ENCODE results near the gene TEAD4.
"Not testable (repeated sequence)": the region's sequence is repeated elsewhere in the genome, so short reads cannot be mapped to it uniquely, and the experiment has no call there.

Gene TEAD4

GRCh38 chr12:3048540-3048939 lies 89.3 kb downstream of the TEAD4 start:
- DNase-seq (ENCODE audit: low read depth): no peak

- no peak for DNase-seq (ENCODE audit: low read depth)
These were observed 90.0 kb downstream of the TEAD4 start for GRCh38 chr12:3049176-3049575.

- no peak for DNase-seq (ENCODE audit: low read depth)
These were observed 90.5 kb downstream of the TEAD4 start for GRCh38 chr12:3049611-3050249.

GRCh38 chr12:3054374-3054773 lies 95.2 kb downstream of the TEAD4 start:
- no peak for DNase-seq (ENCODE audit: low read depth)

GRCh38 chr12:3055026-3055703 lies 96.0 kb downstream of the TEAD4 start:
- DNase-seq (ENCODE audit: low read depth): no peak

GRCh38 chr12:3055704-3056467 lies 96.7 kb downstream of the TEAD4 start:
- DNase-seq (ENCODE audit: low read depth): no peak

GRCh38 chr12:3061059-3061458 lies 101.9 kb downstream of the TEAD4 start:
- no peak for DNase-seq (ENCODE audit: low read depth)

GRCh38 chr12:3061501-3062215 lies 102.5 kb downstream of the TEAD4 start:
- no peak for DNase-seq (ENCODE audit: low read depth)

GRCh38 chr12:3065300-3065699 lies 106.1 kb downstream of the TEAD4 start:
- DNase-seq (ENCODE audit: low read depth): no peak

GRCh38 chr12:3065846-3066245 lies 106.6 kb downstream of the TEAD4 start:
- DNase-seq (ENCODE audit: low read depth): not testable (repeated sequence)

- no peak for DNase-seq (ENCODE audit: low read depth)
These were observed 110.5 kb downstream of the TEAD4 start for GRCh38 chr12:3069714-3070113.

- DNase-seq (ENCODE audit: low read depth): no peak
These were observed 111.9 kb downstream of the TEAD4 start for GRCh38 chr12:3071107-3071506.

- DNase-seq (ENCODE audit: low read depth): no peak
These were observed 112.5 kb downstream of the TEAD4 start for GRCh38 chr12:3071710-3072109.

- peak; percentile 72 for DNase-seq (ENCODE audit: low read depth)
These were observed 114.4 kb downstream of the TEAD4 start for GRCh38 chr12:3073438-3074250.

- no peak for DNase-seq (ENCODE audit: low read depth)
These were observed 116.1 kb downstream of the TEAD4 start for GRCh38 chr12:3075315-3075714.

- peak; percentile 27 for DNase-seq (ENCODE audit: low read depth)
These were observed 117.8 kb downstream of the TEAD4 start, which contains the start of gene TSPAN9 for GRCh38 chr12:3076730-3077571. TSPAN9 (plus strand) TSS chr12:3077379; CDS start chr12:3201194, 123,815 bp downstream.

- no peak for DNase-seq (ENCODE audit: low read depth)
These were observed 118.4 kb downstream of the TEAD4 start for GRCh38 chr12:3077572-3078081.

- no peak for DNase-seq (ENCODE audit: low read depth)
These were observed 119.1 kb downstream of the TEAD4 start for GRCh38 chr12:3078086-3078820.

- no peak for DNase-seq (ENCODE audit: low read depth)
These were observed 121.9 kb downstream of the TEAD4 start for GRCh38 chr12:3081091-3081490.

- DNase-seq (ENCODE audit: low read depth): no peak
These were observed 122.7 kb downstream of the TEAD4 start for GRCh38 chr12:3081886-3082285.
